Endothelial cell of umbilical vein (primary cell): ENCODE data around the gene MRGPRD. TPM values are rescaled to one million over a fixed set of nuclear protein-coding genes. Genes with fewer than 3 reads are reported as not detected.

ENCODE experiments used
- BruUV-seq: library from RNA; stranded (reverse); fragments of 400-500 nt; replicated peaks from 2 replicates; lab custom pipeline; 2021; lab: Mats Ljungman, UMichigan
- CTCF ChIA-PET: fragments of 300-600, 350-600 bp; sonication (Branson Sonifier 250); formaldehyde crosslinking; loops from one replicate; lab custom pipeline; 2021; ENCODE audit warnings: antibody characterized with exemption, inconsistent platforms; lab: Charles Lee
- POLR2A ChIA-PET: fragments of 300-600, 350-600 bp; sonication (Branson Sonifier 250); formaldehyde crosslinking; loops from one replicate; lab custom pipeline; 2021; ENCODE audit warnings: antibody characterized with exemption, inconsistent platforms; lab: Charles Lee
- DNase-seq: peaks from one replicate; pipeline ENCODE4 v3.0.0-alpha.2; 2011; ENCODE audit warnings: low read depth, low spot score
- FAIRE-seq: peaks from 2 replicates; lab custom pipeline; 2011; peaks lifted over from hg19 to GRCh38; lab: Jason Lieb, UNC
- H2AFZ ChIP-seq: 2 replicates; pipeline ENCODE4 v1.6.0; 2012; ENCODE audit warnings: low read depth, low read length, control low read depth, inconsistent platforms
- H3K27ac ChIP-seq: 2 replicates; pipeline ENCODE4 v1.5.1; 2011; ENCODE audit warnings: low read depth, mild to moderate bottlenecking, control low read depth, low read length, moderate library complexity; ENCODE audit not compliant: insufficient read depth
- H3K27me3 ChIP-seq, 2 experiments: 2 replicates each; pipeline versions ENCODE4 v1.6.0 to v1.6.1; 2011; ENCODE audit warnings: low read length in 2 of 2, mixed read lengths in 1 of 2; ENCODE audit not compliant: control insufficient read depth in 2 of 2, insufficient read depth in 2 of 2
- H3K36me3 ChIP-seq, 2 experiments: 2 replicates in 1 of 2; 3 replicates in 1 of 2; pipeline ENCODE4 v1.5.1; 2011; ENCODE audit warnings: low read length in 2 of 2, mild to moderate bottlenecking in 1 of 2, moderate library complexity in 1 of 2; ENCODE audit not compliant: control insufficient read depth in 2 of 2, insufficient read depth in 2 of 2; ENCODE audit errors: extremely low read depth in 1 of 2
- H3K4me1 ChIP-seq: 3 replicates; pipeline ENCODE4 v1.5.1; 2011; ENCODE audit warnings: mild to moderate bottlenecking, low read length; ENCODE audit not compliant: control insufficient read depth, insufficient read depth; ENCODE audit errors: extremely low read depth
- H3K4me2 ChIP-seq: 2 replicates; pipeline ENCODE4 v1.6.1; 2011; ENCODE audit warnings: low read length, control low read depth, mixed read lengths; ENCODE audit not compliant: insufficient read depth
- H3K4me3 ChIP-seq, 3 experiments: fragments of 200-600 bp in 1 of 3; sonication (generic), shearing (Covaris generic) in 1 of 3; replicated peaks in 1 of 3; 2 replicates each; pipeline ENCODE4 v1.5.1; 2011 to 2016; ENCODE audit warnings: control low read depth in 3 of 3, low read length in 3 of 3, mild to moderate bottlenecking in 2 of 3, inconsistent platforms in 1 of 3, low read depth in 1 of 3, moderate library complexity in 1 of 3; ENCODE audit not compliant: insufficient read depth in 1 of 3
- H3K79me2 ChIP-seq: 2 replicates; pipeline ENCODE4 v1.6.0; 2012; ENCODE audit warnings: low read length, inconsistent platforms; ENCODE audit not compliant: control insufficient read depth, insufficient read depth
- H3K9ac ChIP-seq: replicated peaks from 2 replicates; pipeline ENCODE3; 2011; ENCODE audit warnings: low read length, control low read depth; ENCODE audit not compliant: insufficient read depth; ENCODE audit errors: extremely low read depth
- H3K9me1 ChIP-seq: replicated peaks from 3 replicates; pipeline ENCODE4 v1.6.0; 2011; ENCODE audit warnings: mild to moderate bottlenecking, low read length; ENCODE audit not compliant: control insufficient read depth, insufficient read depth; ENCODE audit errors: extremely low read depth
- H3K9me3 ChIP-seq: replicated peaks from 2 replicates; pipeline ENCODE4 v1.5.1; 2012; ENCODE audit warnings: low read length, inconsistent platforms; ENCODE audit not compliant: control insufficient read depth, insufficient read depth
- H4K20me1 ChIP-seq: replicated peaks from 2 replicates; pipeline ENCODE3; 2011; ENCODE audit warnings: mild to moderate bottlenecking, low read length; ENCODE audit not compliant: control insufficient read depth, insufficient read depth; ENCODE audit errors: extremely low read depth
- EZH2 ChIP-seq: IDR thresholded peaks from 2 replicates; pipeline ENCODE4 v1.6.1; 2012; ENCODE audit warnings: borderline replicate concordance, low read depth, mild to moderate bottlenecking, moderate library complexity, low read length, inconsistent platforms; ENCODE audit not compliant: severe bottlenecking
- FOS ChIP-seq: IDR thresholded peaks from 2 replicates; pipeline ENCODE4 v1.6.1; 2011; ENCODE audit warnings: mild to moderate bottlenecking, low read length, moderate library complexity, borderline replicate concordance; ENCODE audit not compliant: insufficient read depth
- GATA2 ChIP-seq: IDR thresholded peaks from 2 replicates; pipeline ENCODE4 v1.7.0; 2011; ENCODE audit warnings: low read depth, mild to moderate bottlenecking, moderate library complexity, mixed read lengths, low read length; ENCODE audit not compliant: insufficient read length, insufficient read depth
- JUN ChIP-seq: IDR thresholded peaks from 2 replicates; pipeline ENCODE4 v1.6.1; 2011; ENCODE audit warnings: borderline replicate concordance, low read depth; ENCODE audit not compliant: insufficient read length, insufficient read depth
- MAX ChIP-seq: IDR thresholded peaks from 2 replicates; pipeline ENCODE4 v1.6.1; 2011; ENCODE audit not compliant: insufficient read depth, insufficient read length
- MYC ChIP-seq: IDR thresholded peaks from one replicate; pipeline ENCODE4 v1.6.1; 2011; ENCODE audit warnings: mild to moderate bottlenecking, low read depth, low read length
- POLR2A ChIP-seq: IDR thresholded peaks from 2 replicates; pipeline ENCODE4 v1.6.1; 2012; ENCODE audit warnings: low read depth, mild to moderate bottlenecking, control low read depth, low read length
- POLR2AphosphoS5 ChIP-seq: IDR thresholded peaks from 2 replicates; pipeline ENCODE4 v1.6.1; 2012; ENCODE audit warnings: low read depth, mild to moderate bottlenecking, control low read depth, low read length, moderate library complexity; ENCODE audit not compliant: insufficient read depth
- dilution Hi-C: fragments of 300-500 bp; cut with MboI; formaldehyde crosslinking; loops from one replicate; pipeline ENCODE4 v1.15.0; 2019; ENCODE audit warnings: low sequenced_read_pairs; ENCODE audit not compliant: extremely low pct_ligation_motif_present
- intact Hi-C: fragments of 100-400 bp; cut with micrococcal nuclease; formaldehyde crosslinking; loops from one replicate; pipeline ENCODE4 v1.10.0; 2022
- polyA plus RNA-seq, 4 experiments: library from polyadenylated mRNA; depleted of rRNA in 3 of 4; stranded (reverse) in 3 of 4; unstranded in 1 of 4; fragments of >200 nt; gene quantifications; 2 replicates each; pipeline versions ENCODE4 v1.2.1 to v1.2.3, GENCODE V29; 2011 to 2012; ENCODE audit warnings: missing spikeins in 1 of 4
- total RNA-seq: library from RNA; stranded (reverse); gene quantifications from 2 replicates; pipeline ENCODE4 v1.2.3, GENCODE V29; 2021
- TF ChIP-seq, protein P1 (sequence below), 2 donors: IDR thresholded peaks; 1 replicate in 1 of 2; 2 replicates in 1 of 2; pipeline ENCODE4 v1.5.1; 2011; ENCODE audit warnings: low read length in 2 of 2, mild to moderate bottlenecking in 2 of 2, moderate library complexity in 2 of 2, control low read depth in 1 of 2, inconsistent platforms in 1 of 2, low read depth in 1 of 2; ENCODE audit not compliant: insufficient read depth in 1 of 2; ENCODE audit errors: extremely low read depth in 1 of 2

MRGPRD gene
- total and polyA plus RNA-seq, 2 donors (not counting 3 experiments of a cell fraction or from before 2014, with no cell fraction given), result not detected

DNA sequence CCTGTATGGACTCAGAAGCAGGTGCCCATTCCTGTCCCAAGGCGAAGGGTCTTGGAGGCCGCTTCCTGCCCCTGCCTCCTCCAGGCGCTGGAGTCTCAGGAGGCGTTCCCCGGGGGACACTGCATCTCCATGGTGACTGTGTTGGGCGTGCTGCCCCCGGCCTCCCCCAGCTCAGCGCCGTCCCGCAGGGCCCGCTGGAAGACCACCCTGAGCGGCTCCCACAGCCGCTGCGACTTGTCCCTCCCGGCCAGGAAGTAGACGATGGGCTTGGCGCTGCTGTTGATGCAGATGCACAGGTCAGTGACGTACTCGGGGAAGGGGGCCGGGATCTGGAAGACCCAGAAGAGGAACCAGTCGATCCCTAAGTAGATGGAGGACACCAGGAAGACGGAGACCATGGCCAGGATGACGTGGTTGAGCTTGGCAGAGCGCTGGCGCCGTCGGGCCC is 24.4 kb upstream of the MRGPRD start:
- POLR2A ChIA-PET, result no interaction called here
- no peaks in the 10 kb centered on the region for H3K36me3 ChIP-seq
- H3K4me2 ChIP-seq, result no peak overlapping the region
- H3K9me1 ChIP-seq, result no peaks in the 10 kb centered on the region
- H2AFZ ChIP-seq, result no peak overlapping the region
- H3K9ac ChIP-seq, result no peak overlapping the region
- no peaks in the 10 kb centered on the region for H3K9me3 ChIP-seq
- H3K79me2 ChIP-seq, result no peaks in the 10 kb centered on the region
- dilution Hi-C loops, result no loop called here
- CTCF ChIA-PET, result no interaction called here
- no TSS peak for BruUV-seq
- H3K4me1 ChIP-seq, result peaks cover 4% of the 10 kb centered on the region
- H3K4me3 ChIP-seq, result no peak overlapping the region
- FAIRE-seq, result no peak
- peaks cover 0 to 3% of the 10 kb centered on the region in 2 experiments for H3K27me3 ChIP-seq
- H3K27ac ChIP-seq, result no peak overlapping the region
- no peak for DNase-seq
- intact Hi-C loops, result no loop called here
- TF ChIP-seq POLR2AphosphoS5, result no peak
- no peak for TF ChIP-seq GATA2
- TF ChIP-seq JUN, result no peak
- TF ChIP-seq MYC, result no peak
- no peak for TF ChIP-seq FOS
- TF ChIP-seq MAX, result no peak
- no peak for TF ChIP-seq EZH2
- TF ChIP-seq, protein P1, sequence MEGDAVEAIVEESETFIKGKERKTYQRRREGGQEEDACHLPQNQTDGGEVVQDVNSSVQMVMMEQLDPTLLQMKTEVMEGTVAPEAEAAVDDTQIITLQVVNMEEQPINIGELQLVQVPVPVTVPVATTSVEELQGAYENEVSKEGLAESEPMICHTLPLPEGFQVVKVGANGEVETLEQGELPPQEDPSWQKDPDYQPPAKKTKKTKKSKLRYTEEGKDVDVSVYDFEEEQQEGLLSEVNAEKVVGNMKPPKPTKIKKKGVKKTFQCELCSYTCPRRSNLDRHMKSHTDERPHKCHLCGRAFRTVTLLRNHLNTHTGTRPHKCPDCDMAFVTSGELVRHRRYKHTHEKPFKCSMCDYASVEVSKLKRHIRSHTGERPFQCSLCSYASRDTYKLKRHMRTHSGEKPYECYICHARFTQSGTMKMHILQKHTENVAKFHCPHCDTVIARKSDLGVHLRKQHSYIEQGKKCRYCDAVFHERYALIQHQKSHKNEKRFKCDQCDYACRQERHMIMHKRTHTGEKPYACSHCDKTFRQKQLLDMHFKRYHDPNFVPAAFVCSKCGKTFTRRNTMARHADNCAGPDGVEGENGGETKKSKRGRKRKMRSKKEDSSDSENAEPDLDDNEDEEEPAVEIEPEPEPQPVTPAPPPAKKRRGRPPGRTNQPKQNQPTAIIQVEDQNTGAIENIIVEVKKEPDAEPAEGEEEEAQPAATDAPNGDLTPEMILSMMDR (IDR thresholded peaks at IDR 0.05; ENCODE audit: extremely low read depth in 1 of 2, insufficient read depth in 1 of 2, low read depth in 1 of 2, low read length in 2 of 2), result no peak
- no peak for TF ChIP-seq POLR2A
- no peaks in the 10 kb centered on the region for H4K20me1 ChIP-seq
